ENCODE measurements around the gene TSPAN5. TPM values are rescaled to one million over a fixed set of nuclear protein-coding genes. Genes with fewer than 3 reads are reported as not detected.

Gene TSPAN5
- total RNA-seq, 4 donors from 2014 or later, result 2.1 to 5.8 (median 3.8) TPM

GRCh38 chr4:98509721-98510120 lies 148.7 kb downstream of the TSPAN5 start:
- no peak for DNase-seq
- no peak overlapping the region for H3K4me3 ChIP-seq
- no peaks in the 10 kb centered on the region for H3K36me3 ChIP-seq
- no peaks in the 10 kb centered on the region for H3K9me3 ChIP-seq
- H3K27me3 ChIP-seq, result no peaks in the 10 kb centered on the region
- TF ChIP-seq CTCF (IDR thresholded peaks at IDR 0.05) (no peak), POLR2A (IDR thresholded peaks at IDR 0.05) (no peak)
- H3K27ac ChIP-seq, result no peak overlapping the region
- H3K4me1 ChIP-seq, result no peaks in the 10 kb centered on the region

- no peak overlapping the region for H3K27ac ChIP-seq
- no peaks in the 10 kb centered on the region for H3K27me3 ChIP-seq
- no peak for DNase-seq
- TF ChIP-seq POLR2A (IDR thresholded peaks at IDR 0.05), result no peak
- no peak for TF ChIP-seq CTCF (IDR thresholded peaks at IDR 0.05)
- H3K9me3 ChIP-seq, result no peaks in the 10 kb centered on the region
- H3K4me3 ChIP-seq, result no peak overlapping the region
- H3K36me3 ChIP-seq, result no peaks in the 10 kb centered on the region
- H3K4me1 ChIP-seq, result no peaks in the 10 kb centered on the region
Measured at GRCh38 chr4:98508829-98509598, 149.4 kb downstream of the TSPAN5 start.

- Histone ChIP-seq H3K27me3 (no peaks in the 10 kb centered on the region), H3K9me3 (no peaks in the 10 kb centered on the region), H3K27ac (no peak overlapping the region), H3K4me1 (no peaks in the 10 kb centered on the region), H3K36me3 (no peaks in the 10 kb centered on the region), H3K4me3 (no peak overlapping the region)
- TF ChIP-seq CTCF (IDR thresholded peaks at IDR 0.05) (no peak), POLR2A (IDR thresholded peaks at IDR 0.05) (no peak)
- DNase-seq, result no peak
Measured at GRCh38 chr4:98508248-98508647, 150.2 kb downstream of the TSPAN5 start.

GRCh38 chr4:98507299-98507698 lies 151.1 kb downstream of the TSPAN5 start:
- Histone ChIP-seq H3K27ac (no peak overlapping the region), H3K36me3 (no peaks in the 10 kb centered on the region), H3K27me3 (no peaks in the 10 kb centered on the region), H3K9me3 (no peaks in the 10 kb centered on the region), H3K4me3 (no peak overlapping the region), H3K4me1 (no peaks in the 10 kb centered on the region)
- DNase-seq, result no peak
- TF ChIP-seq POLR2A (IDR thresholded peaks at IDR 0.05) (no peak), CTCF (IDR thresholded peaks at IDR 0.05) (no peak)

- Histone ChIP-seq H3K27ac (no peak overlapping the region), H3K9me3 (no peaks in the 10 kb centered on the region), H3K36me3 (no peaks in the 10 kb centered on the region), H3K4me3 (no peak overlapping the region), H3K27me3 (no peaks in the 10 kb centered on the region), H3K4me1 (no peaks in the 10 kb centered on the region)
- DNase-seq, result no peak
- no peak for TF ChIP-seq POLR2A (IDR thresholded peaks at IDR 0.05)
- no peak for TF ChIP-seq CTCF (IDR thresholded peaks at IDR 0.05)
Measured at GRCh38 chr4:98506462-98507132, 151.8 kb downstream of the TSPAN5 start.
